ENCODE results near the gene BIRC7. TPM values are rescaled to one million over a fixed set of nuclear protein-coding genes. Genes with fewer than 3 reads are reported as not detected.

The BIRC7 gene
- total RNA-seq, 1 donor = not detected

GRCh38 chr20:63238514-63239125 lies 2.9 kb downstream of the BIRC7 start:
- DNase-seq (ENCODE audit: low read depth) = no peak
- no peak overlapping the region for H3K4me3 ChIP-seq (ENCODE audit: low read depth, low read length)
- no peak for TF ChIP-seq CTCF (IDR thresholded peaks at IDR 0.05; ENCODE audit: insufficient read depth, low read depth, low read length)

GRCh38 chr20:63239431-63239830 lies 3.7 kb downstream of the BIRC7 start:
- no peak for DNase-seq (ENCODE audit: low read depth)
- TF ChIP-seq CTCF (IDR thresholded peaks at IDR 0.05; ENCODE audit: insufficient read depth, low read depth, low read length) = no peak
- H3K4me3 ChIP-seq (ENCODE audit: low read depth, low read length) = no peak overlapping the region

- no peak for TF ChIP-seq CTCF (IDR thresholded peaks at IDR 0.05; ENCODE audit: insufficient read depth, low read depth, low read length)
- H3K4me3 ChIP-seq (ENCODE audit: low read depth, low read length) = no peak overlapping the region
- DNase-seq (ENCODE audit: low read depth) = no peak
Observed at GRCh38 chr20:63240004-63240403, 4.3 kb downstream of the BIRC7 start.

- no peak for DNase-seq (ENCODE audit: low read depth)
- no peak for TF ChIP-seq CTCF (IDR thresholded peaks at IDR 0.05; ENCODE audit: insufficient read depth, low read depth, low read length)
- H3K4me3 ChIP-seq (ENCODE audit: low read depth, low read length) = no peak overlapping the region
Observed at GRCh38 chr20:63241272-63241671, 5.6 kb downstream of the BIRC7 start.

GRCh38 chr20:63242736-63243135 lies 7.0 kb downstream of the BIRC7 start:
- DNase-seq (ENCODE audit: low read depth) = no peak
- TF ChIP-seq CTCF (IDR thresholded peaks at IDR 0.05; ENCODE audit: insufficient read depth, low read depth, low read length) = no peak
- no peak overlapping the region for H3K4me3 ChIP-seq (ENCODE audit: low read depth, low read length)

GRCh38 chr20:63243604-63244247 lies 8.0 kb downstream of the BIRC7 start:
- DNase-seq (ENCODE audit: low read depth) = no peak
- no peak for TF ChIP-seq CTCF (IDR thresholded peaks at IDR 0.05; ENCODE audit: insufficient read depth, low read depth, low read length)
- H3K4me3 ChIP-seq (ENCODE audit: low read depth, low read length) = no peak overlapping the region

GRCh38 chr20:63244468-63244867 lies 8.8 kb downstream of the BIRC7 start:
- no peak for TF ChIP-seq CTCF (IDR thresholded peaks at IDR 0.05; ENCODE audit: insufficient read depth, low read depth, low read length)
- H3K4me3 ChIP-seq (ENCODE audit: low read depth, low read length) = no peak overlapping the region
- DNase-seq (ENCODE audit: low read depth) = no peak

All from fibroblast of villous mesenchyme (primary cell).